HepG2 (cell line): ENCODE data around the gene SDR42E2. TPM values are rescaled to one million over a fixed set of nuclear protein-coding genes. Genes with fewer than 3 reads are reported as not detected.

Source experiments
- EP300 ChIP-seq, 3 experiments: sonication (generic) in 1 of 3; formaldehyde crosslinking in 1 of 3; IDR thresholded peaks; 2 replicates each; pipeline versions ENCODE4 v1.5.1 to v1.6.1; 2011 to 2020; ENCODE audit warnings: low read depth in 2 of 3, low read length in 2 of 3, borderline replicate concordance in 1 of 3, improper control_type of control experiment in 1 of 3, mild to moderate bottlenecking in 1 of 3, missing genetic modification reagents in 1 of 3, moderate library complexity in 1 of 3
- FOSL2 ChIP-seq: sonication (generic); formaldehyde crosslinking; IDR thresholded peaks from 2 replicates; pipeline ENCODE4 v1.4.0; 2020; ENCODE audit warnings: missing genetic modification reagents
- FOXC1 ChIP-seq: sonication (generic); formaldehyde crosslinking; IDR thresholded peaks from 2 replicates; pipeline ENCODE4 v1.8.0; 2022; ENCODE audit warnings: mild to moderate bottlenecking, missing genetic modification reagents, borderline replicate concordance
- FOXJ3 ChIP-seq: sonication (generic); formaldehyde crosslinking; IDR thresholded peaks from 2 replicates; pipeline ENCODE4 v1.4.0; 2020; ENCODE audit warnings: missing genetic modification reagents, mild to moderate bottlenecking, borderline replicate concordance
- KAT2B ChIP-seq: fragments of 150-350 bp; IDR thresholded peaks from 2 replicates; pipeline ENCODE4 v1.6.1; 2014; ENCODE audit warnings: low read depth, low read length, borderline replicate concordance
- MAZ ChIP-seq, 2 experiments: sonication (generic) in 1 of 2; formaldehyde crosslinking in 1 of 2; IDR thresholded peaks; 2 replicates each; pipeline versions ENCODE4 v1.5.0 to v1.6.1; 2012 to 2020; ENCODE audit warnings: low read depth in 2 of 2, mild to moderate bottlenecking in 2 of 2, borderline replicate concordance in 1 of 2, improper control_type of control experiment in 1 of 2, low read length in 1 of 2, missing genetic modification reagents in 1 of 2, moderate library complexity in 1 of 2
- NFIB ChIP-seq: sonication (generic); formaldehyde crosslinking; IDR thresholded peaks from 2 replicates; pipeline ENCODE4 v1.9.0; 2021; ENCODE audit warnings: missing genetic modification reagents, mild to moderate bottlenecking, borderline replicate concordance
- NR0B2 ChIP-seq: sonication (generic); formaldehyde crosslinking; IDR thresholded peaks from 2 replicates; pipeline ENCODE4 v1.4.0; 2020; ENCODE audit warnings: mild to moderate bottlenecking, missing genetic modification reagents
- NR2F1 ChIP-seq, 2 experiments: fragments of 450-650 bp in 1 of 2; formaldehyde crosslinking in 1 of 2; IDR thresholded peaks; 2 replicates each; pipeline versions ENCODE4 v1.5.0 to v1.6.1; 2016 to 2020; ENCODE audit warnings: mild to moderate bottlenecking in 1 of 2, missing compliant biosample characterization in 1 of 2, missing genetic modification reagents in 1 of 2, moderate library complexity in 1 of 2
- RBAK ChIP-seq: sonication (generic); formaldehyde crosslinking; IDR thresholded peaks from 2 replicates; pipeline ENCODE4 v1.5.1; 2020; ENCODE audit warnings: mild to moderate bottlenecking, missing genetic modification reagents
- TBX3 ChIP-seq: fragments of 450-650 bp; IDR thresholded peaks from 2 replicates; pipeline ENCODE4 v1.6.1; 2017; ENCODE audit warnings: antibody characterized with exemption, mild to moderate bottlenecking, inconsistent platforms, borderline replicate concordance
- YY1 ChIP-seq: IDR thresholded peaks from 2 replicates; pipeline ENCODE4 v1.6.1; 2011; ENCODE audit warnings: low read length, low read depth, moderate library complexity, mild to moderate bottlenecking; ENCODE audit not compliant: insufficient read depth, insufficient replicate concordance
- ZNF34 ChIP-seq: sonication (generic); formaldehyde crosslinking; IDR thresholded peaks from 2 replicates; pipeline ENCODE4 v1.4.0; 2020; ENCODE audit warnings: mild to moderate bottlenecking, missing genetic modification reagents, borderline replicate concordance
- ZNF558 ChIP-seq: sonication (generic); formaldehyde crosslinking; IDR thresholded peaks from 2 replicates; pipeline ENCODE4 v1.9.0; 2022; ENCODE audit warnings: mild to moderate bottlenecking, missing genetic modification reagents, borderline replicate concordance
- ZNF569 ChIP-seq: sonication (generic); formaldehyde crosslinking; IDR thresholded peaks from 2 replicates; pipeline ENCODE4 v1.5.0; 2020; ENCODE audit warnings: mild to moderate bottlenecking, missing genetic modification reagents, moderate library complexity, borderline replicate concordance
- ZNF607 ChIP-seq: sonication (generic); formaldehyde crosslinking; IDR thresholded peaks from 2 replicates; pipeline ENCODE4 v1.5.1; 2020; ENCODE audit warnings: missing genetic modification reagents, mild to moderate bottlenecking, borderline replicate concordance
- ZNF780A ChIP-seq: sonication (generic); formaldehyde crosslinking; IDR thresholded peaks from 2 replicates; pipeline ENCODE4 v1.8.0; 2022; ENCODE audit warnings: mild to moderate bottlenecking, missing genetic modification reagents, moderate library complexity
- polyA plus RNA-seq, 8 experiments: library from polyadenylated mRNA; depleted of rRNA in 3 of 8; stranded (reverse) in 7 of 8; unstranded in 1 of 8; fragments of >200 nt; fragmentation: Illumina TruSeq in 4 of 8; extraction: Trizol in 4 of 8; gene quantifications; 2 replicates each; pipeline versions ENCODE4 v1.2.1 to v1.2.3, GENCODE V29; 2011 to 2016; ENCODE audit warnings: low read depth in 4 of 8, missing spikeins in 1 of 8, mixed read lengths in 1 of 8; ENCODE audit not compliant: insufficient read depth in 1 of 8
- total RNA-seq, 5 experiments: library from RNA; depleted of rRNA; stranded (reverse); fragments of >200 nt; fragmentation: Illumina TruSeq; extraction: Trizol; gene quantifications; 2 replicates each; pipeline ENCODE4 v1.2.3, GENCODE V29; 2016; ENCODE audit warnings: low read depth in 1 of 5
- TF ChIP-seq, protein P1 (sequence below): sonication (generic); formaldehyde crosslinking; IDR thresholded peaks from 2 replicates; pipeline ENCODE4 v1.8.1; 2023; ENCODE audit warnings: mild to moderate bottlenecking, missing genetic modification reagents
- TF ChIP-seq, protein P2 (sequence below): sonication (generic); formaldehyde crosslinking; IDR thresholded peaks from 2 replicates; pipeline ENCODE4 v1.4.0; 2020; ENCODE audit warnings: missing genetic modification reagents, borderline replicate concordance
- TF ChIP-seq, protein P3 (sequence below): IDR thresholded peaks from 2 replicates; pipeline ENCODE4 v1.6.1; 2016; ENCODE audit warnings: low read depth, control low read depth

The SDR42E2 gene
- total and polyA plus RNA-seq, 2 of the 13 experiments (the other 11 are each of a cell fraction or from before 2014, with no cell fraction given) = 0.05 to 0.11 TPM

- TF ChIP-seq FOXC1 (CRISPR knock-in tag) (no peak), NR0B2 (CRISPR knock-in tag) (0 out of 2 replicates have a peak, but pooled peaks have one; percentile 28), YY1 (peak; percentile 20), FOSL2 (0 out of 2 replicates have a peak, but pooled peaks have one; percentile 19), NFIB (CRISPR knock-in tag) (0 out of 2 replicates have a peak, but pooled peaks have one; percentile 35), ZNF558 (CRISPR knock-in tag) (no peak), ZNF607 (CRISPR knock-in tag) (peak; percentile 16; the same call in 1 of the 2 replicates), RBAK (CRISPR knock-in tag) (no peak), ZNF569 (CRISPR knock-in tag) (no peak), TBX3 (no peak), MAZ (IDR thresholded peaks at IDR 0.05; ENCODE audit: borderline replicate concordance, low read depth, low read length) (no peak), MAZ (CRISPR knock-in tag; IDR thresholded peaks at IDR 0.05; ENCODE audit: low read depth) (no peak), NR2F1 (CRISPR knock-in tag; IDR thresholded peaks at IDR 0.05) (no peak), ZNF780A (CRISPR knock-in tag) (no peak), EP300 (IDR thresholded peaks at IDR 0.05; ENCODE audit: low read depth in 2 of 2, low read length in 2 of 2) (no peak), EP300 (CRISPR knock-in tag; IDR thresholded peaks at IDR 0.05; ENCODE audit: borderline replicate concordance) (no peak), FOXJ3 (no peak), KAT2B (no peak), ZNF34 (CRISPR knock-in tag) (no peak)
- TF ChIP-seq, protein P1, sequence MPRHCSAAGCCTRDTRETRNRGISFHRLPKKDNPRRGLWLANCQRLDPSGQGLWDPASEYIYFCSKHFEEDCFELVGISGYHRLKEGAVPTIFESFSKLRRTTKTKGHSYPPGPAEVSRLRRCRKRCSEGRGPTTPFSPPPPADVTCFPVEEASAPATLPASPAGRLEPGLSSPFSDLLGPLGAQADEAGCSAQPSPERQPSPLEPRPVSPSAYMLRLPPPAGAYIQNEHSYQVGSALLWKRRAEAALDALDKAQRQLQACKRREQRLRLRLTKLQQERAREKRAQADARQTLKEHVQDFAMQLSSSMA (CRISPR knock-in tag) = no peak
- TF ChIP-seq, protein P2, sequence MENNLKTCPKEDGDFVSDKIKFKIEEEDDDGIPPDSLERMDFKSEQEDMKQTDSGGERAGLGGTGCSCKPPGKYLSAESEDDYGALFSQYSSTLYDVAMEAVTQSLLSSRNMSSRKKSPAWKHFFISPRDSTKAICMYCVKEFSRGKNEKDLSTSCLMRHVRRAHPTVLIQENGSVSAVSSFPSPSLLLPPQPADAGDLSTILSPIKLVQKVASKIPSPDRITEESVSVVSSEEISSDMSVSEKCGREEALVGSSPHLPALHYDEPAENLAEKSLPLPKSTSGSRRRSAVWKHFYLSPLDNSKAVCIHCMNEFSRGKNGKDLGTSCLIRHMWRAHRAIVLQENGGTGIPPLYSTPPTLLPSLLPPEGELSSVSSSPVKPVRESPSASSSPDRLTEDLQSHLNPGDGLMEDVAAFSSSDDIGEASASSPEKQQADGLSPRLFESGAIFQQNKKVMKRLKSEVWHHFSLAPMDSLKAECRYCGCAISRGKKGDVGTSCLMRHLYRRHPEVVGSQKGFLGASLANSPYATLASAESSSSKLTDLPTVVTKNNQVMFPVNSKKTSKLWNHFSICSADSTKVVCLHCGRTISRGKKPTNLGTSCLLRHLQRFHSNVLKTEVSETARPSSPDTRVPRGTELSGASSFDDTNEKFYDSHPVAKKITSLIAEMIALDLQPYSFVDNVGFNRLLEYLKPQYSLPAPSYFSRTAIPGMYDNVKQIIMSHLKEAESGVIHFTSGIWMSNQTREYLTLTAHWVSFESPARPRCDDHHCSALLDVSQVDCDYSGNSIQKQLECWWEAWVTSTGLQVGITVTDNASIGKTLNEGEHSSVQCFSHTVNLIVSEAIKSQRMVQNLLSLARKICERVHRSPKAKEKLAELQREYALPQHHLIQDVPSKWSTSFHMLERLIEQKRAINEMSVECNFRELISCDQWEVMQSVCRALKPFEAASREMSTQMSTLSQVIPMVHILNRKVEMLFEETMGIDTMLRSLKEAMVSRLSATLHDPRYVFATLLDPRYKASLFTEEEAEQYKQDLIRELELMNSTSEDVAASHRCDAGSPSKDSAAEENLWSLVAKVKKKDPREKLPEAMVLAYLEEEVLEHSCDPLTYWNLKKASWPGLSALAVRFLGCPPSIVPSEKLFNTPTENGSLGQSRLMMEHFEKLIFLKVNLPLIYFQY = peak; percentile 63; the same call in 1 of the 2 replicates
- TF ChIP-seq, protein P3, sequence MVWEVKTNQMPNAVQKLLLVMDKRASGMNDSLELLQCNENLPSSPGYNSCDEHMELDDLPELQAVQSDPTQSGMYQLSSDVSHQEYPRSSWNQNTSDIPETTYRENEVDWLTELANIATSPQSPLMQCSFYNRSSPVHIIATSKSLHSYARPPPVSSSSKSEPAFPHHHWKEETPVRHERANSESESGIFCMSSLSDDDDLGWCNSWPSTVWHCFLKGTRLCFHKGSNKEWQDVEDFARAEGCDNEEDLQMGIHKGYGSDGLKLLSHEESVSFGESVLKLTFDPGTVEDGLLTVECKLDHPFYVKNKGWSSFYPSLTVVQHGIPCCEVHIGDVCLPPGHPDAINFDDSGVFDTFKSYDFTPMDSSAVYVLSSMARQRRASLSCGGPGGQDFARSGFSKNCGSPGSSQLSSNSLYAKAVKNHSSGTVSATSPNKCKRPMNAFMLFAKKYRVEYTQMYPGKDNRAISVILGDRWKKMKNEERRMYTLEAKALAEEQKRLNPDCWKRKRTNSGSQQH = no peak
Measured at GRCh38 chr16:22165508-22166285, 3.4 kb downstream of the SDR42E2 start (continued).
